SIG-M5 (cell line): ENCODE data around the gene ZBTB4.
"Not testable (repeated sequence)": the region's sequence is repeated elsewhere in the genome, so short reads cannot be mapped to it uniquely, and the experiment has no call there.

Experiments used
- DNase-seq: peaks from one replicate; lab custom pipeline; 2025; lab: John Stamatoyannopoulos, UW

The ZBTB4 gene

GRCh38 chr17:7491583-7491982 is 12.2 kb upstream of the ZBTB4 start:
- DNase-seq: no peak

GRCh38 chr17:7490144-7490543 is 10.7 kb upstream of the ZBTB4 start:
- no peak for DNase-seq

DNA sequence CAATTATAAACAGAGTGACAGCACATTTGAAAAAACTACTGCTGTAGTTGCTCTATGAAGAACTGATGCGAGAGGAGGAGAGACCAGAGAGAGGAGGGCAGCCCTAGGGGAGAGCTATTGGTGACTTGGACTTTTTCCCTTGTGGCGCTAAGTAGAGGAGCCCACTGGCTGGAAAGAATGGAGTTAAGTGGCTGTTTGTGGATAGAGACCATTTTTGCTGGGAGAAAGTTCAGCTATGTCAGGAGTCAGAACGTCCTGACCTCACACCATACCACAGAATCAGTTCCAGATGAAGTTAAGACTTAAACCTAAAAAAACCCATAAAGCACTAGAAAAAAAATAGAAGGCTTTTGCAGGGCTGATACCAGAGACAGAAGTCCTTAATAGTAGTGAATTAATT is 6.8 kb upstream of the ZBTB4 start:
- DNase-seq: no peak

GRCh38 chr17:7484919-7485377 is 5.5 kb upstream of the ZBTB4 start:
- DNase-seq: no peak

- DNase-seq: peak; percentile 43
These were observed 4.9 kb upstream of the ZBTB4 start, which contains the start of gene POLR2A for GRCh38 chr17:7484067-7484918. Gene POLR2A (plus strand): TSS chr17:7484366.

- DNase-seq: peak; percentile 43
These were observed 4.0 kb upstream of the ZBTB4 start for GRCh38 chr17:7483255-7484066.

GRCh38 chr17:7482742-7483088 is 3.3 kb upstream of the ZBTB4 start:
- DNase-seq: not testable (repeated sequence)

DNA sequence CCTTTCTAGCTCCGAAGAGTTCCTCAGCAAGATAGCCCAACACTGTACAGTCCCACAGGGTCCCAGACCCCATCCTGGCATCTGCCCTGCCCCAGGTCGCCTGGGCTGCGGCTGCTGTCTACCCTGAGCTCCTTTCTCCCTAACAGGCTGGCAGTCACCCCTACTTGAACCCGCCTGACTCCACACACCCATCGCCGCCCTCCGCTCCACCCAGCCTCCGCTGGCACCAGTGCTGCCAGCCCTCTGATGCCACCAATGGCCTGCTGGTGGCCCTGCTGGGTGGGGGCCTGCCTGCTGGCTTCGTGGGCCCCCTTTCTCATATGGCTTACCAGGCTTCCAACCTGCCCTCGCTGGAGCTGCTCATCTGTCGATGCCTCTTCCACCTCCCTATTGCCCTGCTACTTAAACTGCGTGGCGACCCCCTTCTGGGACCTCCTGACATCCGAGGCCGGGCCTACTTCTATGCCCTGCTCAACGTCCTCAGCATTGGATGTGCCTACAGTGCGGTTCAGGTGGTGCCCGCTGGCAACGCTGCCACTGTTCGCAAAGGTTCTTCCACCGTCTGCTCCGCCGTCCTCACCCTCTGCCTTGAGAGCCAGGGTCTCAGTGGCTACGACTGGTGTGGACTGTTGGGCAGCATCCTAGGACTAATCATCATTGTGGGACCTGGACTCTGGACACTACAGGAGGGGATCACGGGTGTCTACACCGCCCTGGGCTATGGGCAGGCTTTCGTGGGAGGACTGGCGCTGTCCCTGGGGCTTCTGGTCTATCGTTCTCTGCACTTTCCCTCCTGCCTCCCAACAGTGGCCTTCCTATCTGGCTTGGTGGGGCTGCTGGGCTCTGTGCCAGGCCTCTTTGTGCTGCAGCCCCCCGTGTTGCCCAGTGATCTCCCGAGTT is 2.7 kb upstream of the ZBTB4 start:
- not testable (repeated sequence) for DNase-seq

DNA sequence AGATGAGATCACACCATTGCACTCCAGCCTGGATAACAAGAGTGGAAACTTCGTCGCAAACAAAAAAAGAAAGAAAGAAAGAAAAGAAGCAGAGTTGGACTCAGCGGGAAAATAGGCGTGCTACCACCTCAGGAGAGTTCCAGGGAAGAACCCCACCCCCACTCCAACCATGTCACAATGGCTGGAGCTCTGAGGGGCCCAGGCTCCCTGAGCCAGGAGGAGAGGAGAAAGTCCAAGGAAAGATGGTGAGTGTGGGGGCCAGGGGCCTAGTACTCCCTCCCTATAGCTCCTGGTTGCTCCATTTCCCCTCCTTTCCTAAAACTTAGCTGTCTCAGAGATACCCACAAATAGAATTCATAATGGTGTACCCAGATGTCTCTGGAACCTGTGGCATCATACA is 1.8 kb upstream of the ZBTB4 start, which contains the start of gene SLC35G6:
SLC35G6 (plus strand) TSS at position 172 of the 400 bp plus-strand sequence; CDS start at position 243, 71 bp downstream.
- DNase-seq: not testable (repeated sequence)

GRCh38 chr17:7480089-7480384 is 606 bp upstream of the ZBTB4 start:
- no peak for DNase-seq

DNA sequence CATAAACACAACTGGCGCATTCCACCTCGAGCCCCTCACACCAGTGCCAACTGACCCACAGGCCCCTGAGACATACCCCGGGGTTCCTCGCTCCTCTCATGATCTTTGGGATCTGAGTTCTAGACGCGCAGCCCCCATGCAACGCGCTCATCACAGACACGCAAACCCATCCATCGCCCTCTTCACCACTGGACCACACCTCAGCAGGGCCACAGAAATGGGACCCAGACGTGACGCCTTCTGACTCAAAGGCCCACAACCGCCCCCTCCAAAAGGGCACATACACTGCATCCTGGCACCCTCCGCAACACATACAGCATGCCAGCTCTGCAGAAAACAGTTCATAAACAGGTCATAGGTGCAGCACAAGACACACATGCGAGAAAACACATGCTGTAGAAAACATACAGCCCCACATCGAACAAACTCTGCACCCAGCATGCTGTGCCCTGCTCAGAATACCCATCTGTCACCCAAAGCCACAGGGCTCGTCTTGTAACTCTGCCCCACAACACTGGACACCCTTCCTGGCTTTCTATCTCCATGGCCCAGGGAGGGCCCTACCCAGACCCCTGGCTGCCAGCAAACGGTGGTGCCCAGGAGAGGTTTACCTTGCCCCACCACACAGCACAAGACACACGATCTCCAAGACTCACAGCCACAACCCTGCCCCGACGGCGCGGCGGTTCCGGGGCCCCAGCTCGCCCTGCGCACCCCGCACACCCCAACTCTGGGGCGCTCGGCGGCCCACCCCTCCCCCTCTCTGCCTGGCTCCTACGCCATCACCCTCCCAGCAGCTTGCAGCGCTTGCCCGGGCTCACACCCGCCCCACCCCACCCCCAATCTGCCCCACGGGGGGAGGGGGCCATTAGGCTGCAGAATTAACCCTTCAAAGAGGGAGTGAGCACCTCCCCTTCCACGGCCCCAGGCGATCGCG is 887 bp downstream of the ZBTB4 start:
- no peak for DNase-seq

GRCh38 chr17:7477392-7478275 is 1.8 kb downstream of the ZBTB4 start:
- DNase-seq: no peak

DNA sequence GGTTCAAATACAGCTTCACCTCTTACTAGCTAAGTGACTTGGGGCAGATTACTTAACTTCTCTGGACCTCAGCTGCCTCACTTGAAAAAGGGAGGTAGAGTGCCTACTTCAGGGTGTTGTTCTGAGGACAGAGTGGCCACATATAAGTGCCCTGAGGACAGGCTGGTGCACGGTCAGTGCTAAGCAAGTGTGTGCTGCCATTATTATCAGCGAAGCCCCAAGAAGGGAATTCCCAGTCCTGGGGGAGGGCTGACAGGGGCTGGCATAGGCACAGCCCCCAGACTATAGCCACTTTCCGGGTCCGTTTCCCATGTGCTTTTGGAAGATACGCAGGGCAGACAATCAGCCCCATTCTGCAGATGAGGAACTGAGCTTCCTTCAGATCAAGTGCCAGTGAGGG is 2.5 kb downstream of the ZBTB4 start:
- DNase-seq: no peak

GRCh38 chr17:7476494-7476893 is 2.9 kb downstream of the ZBTB4 start:
- no peak for DNase-seq

DNA sequence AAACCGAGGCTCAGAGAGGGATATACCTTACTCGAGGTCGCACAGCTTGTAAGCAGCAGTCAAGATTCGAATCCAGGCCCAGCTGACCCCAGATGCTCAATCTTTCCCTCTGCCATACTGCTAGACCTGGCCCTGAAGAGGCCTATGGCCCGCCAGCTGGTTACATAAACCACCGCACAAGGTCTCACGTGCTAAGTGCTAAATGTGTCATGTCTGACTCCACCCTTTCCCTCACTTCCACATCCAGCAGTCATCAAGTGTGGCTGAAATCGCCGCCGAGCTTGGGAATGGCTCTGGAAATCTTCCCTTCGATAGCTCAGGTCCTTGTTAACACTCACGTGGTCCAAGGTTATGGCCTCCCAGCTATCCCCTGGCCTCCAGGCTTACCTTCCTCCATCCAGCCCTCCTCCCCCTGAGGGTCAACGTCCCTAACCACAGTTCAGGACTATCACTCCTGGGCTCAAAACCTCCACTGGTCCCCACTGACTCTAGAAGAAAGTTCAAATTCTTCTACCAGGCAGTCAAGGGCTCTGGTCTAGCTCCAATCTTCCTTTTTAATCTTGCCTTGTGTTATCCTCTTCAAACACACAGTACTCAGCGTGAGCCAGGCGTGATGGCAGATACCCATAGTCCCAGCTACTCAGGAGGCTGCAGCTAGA is 3.5 kb downstream of the ZBTB4 start:
- no peak for DNase-seq

- DNase-seq: not testable (repeated sequence)
These were observed 4.7 kb downstream of the ZBTB4 start for GRCh38 chr17:7474767-7475166.

DNA sequence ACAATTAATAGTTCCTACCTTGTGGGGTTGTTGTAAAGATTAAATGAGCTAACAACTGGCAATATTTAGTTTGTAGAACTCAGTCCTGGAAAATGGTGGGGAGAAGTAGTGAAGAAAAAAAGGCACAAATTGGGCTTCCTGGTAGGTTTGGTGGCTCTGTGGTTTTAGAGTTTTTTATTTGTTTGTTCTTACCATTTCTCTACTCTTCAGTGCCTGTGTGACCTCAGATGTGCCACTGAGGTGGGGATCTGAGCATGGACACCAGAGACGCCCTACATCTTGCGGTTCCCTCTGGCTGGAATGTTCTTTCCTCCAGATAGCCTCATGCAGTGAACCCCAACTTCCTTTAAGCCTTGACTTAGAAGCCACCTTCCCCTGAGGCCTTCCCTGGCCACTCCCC is 7.7 kb downstream of the ZBTB4 start:
- no peak for DNase-seq

GRCh38 chr17:7470457-7470973 is 8.9 kb downstream of the ZBTB4 start:
- DNase-seq: not testable (repeated sequence)

- DNase-seq: not testable (repeated sequence)
These were observed 9.6 kb downstream of the ZBTB4 start for GRCh38 chr17:7469843-7470242.
